Urinary bladder (tissue), 4 donors: ENCODE measurements around the gene LAMTOR3. TPM values are rescaled to one million over a fixed set of nuclear protein-coding genes. Genes with fewer than 3 reads are reported as not detected.

Source experiments
- DNase-seq: peaks from one replicate; pipeline ENCODE4 v3.0.0-alpha.2; 2015; ENCODE audit errors: extremely low spot score
- H3K27ac ChIP-seq: one replicate; pipeline ENCODE4 v1.5.1; 2013; ENCODE audit warnings: low read depth, mild to moderate bottlenecking, moderate library complexity
- H3K36me3 ChIP-seq: one replicate; pipeline ENCODE4 v1.6.1; 2013; ENCODE audit warnings: mild to moderate bottlenecking, moderate library complexity; ENCODE audit not compliant: insufficient read depth
- H3K4me1 ChIP-seq: one replicate; pipeline ENCODE4 v1.6.1; 2013; ENCODE audit warnings: mild to moderate bottlenecking, moderate library complexity; ENCODE audit not compliant: insufficient read depth
- H3K4me3 ChIP-seq: one replicate; pipeline ENCODE4 v1.5.1; 2013; ENCODE audit warnings: low read depth, low read length
- WGBS: extraction: QIAGEN DNeasy Blood & Tissue Kit; methylation state at CpG from one replicate; pipeline ENCODE4 v1.1.7; 2013; 5-methylcytosine and 5-hydroxymethylcytosine counted together
- polyA plus RNA-seq: library from polyadenylated mRNA; stranded (reverse); fragments of 200-250 nt; gene quantifications from one replicate; pipeline ENCODE4 v1.2.3, GENCODE V29; 2013
- total RNA-seq: library from RNA; depleted of rRNA; stranded (reverse); fragments of >200 nt; gene quantifications from one replicate; pipeline ENCODE4 v1.2.3, GENCODE V29; 2014
- donor health status: healthy with polysubstance abuse.
- donor health status: healthy.

Gene LAMTOR3
- total RNA-seq = 68.4 TPM
- polyA plus RNA-seq = 45.0 TPM

GRCh38 chr4:99894161-99894997 is at the start of gene LAMTOR3:
LAMTOR3 (minus strand) TSS chr4:99894427; CDS start chr4:99893963, 464 bp downstream.
- WGBS = 3% methylated on average over 40 of the region's 40 CpGs
- peak within 1 kb of the TSS; percentile 94 for H3K27ac ChIP-seq
- no peaks in the 10 kb centered on the region for H3K36me3 ChIP-seq
- peak within 1 kb of the TSS; percentile 96 for H3K4me3 ChIP-seq
- DNase-seq = peak; percentile 82
- H3K4me1 ChIP-seq = no peaks in the 10 kb centered on the region

GRCh38 chr4:99938243-99938753 is 44.1 kb upstream of the LAMTOR3 start:
- H3K27ac ChIP-seq = no peak overlapping the region
- no peaks in the 10 kb centered on the region for H3K36me3 ChIP-seq
- H3K4me3 ChIP-seq = no peak overlapping the region
- DNase-seq = no peak
- 90% methylated on average over 3 of the region's 3 CpGs for WGBS
- no peaks in the 10 kb centered on the region for H3K4me1 ChIP-seq

- Histone ChIP-seq H3K27ac (no peak overlapping the region), H3K4me1 (no peaks in the 10 kb centered on the region), H3K36me3 (no peaks in the 10 kb centered on the region), H3K4me3 (no peak overlapping the region)
- DNase-seq = no peak
Observed at GRCh38 chr4:99934891-99935290, 40.7 kb upstream of the LAMTOR3 start.

- H3K4me1 ChIP-seq = no peaks in the 10 kb centered on the region
- no peak for DNase-seq
- no peak overlapping the region for H3K27ac ChIP-seq
- peaks cover 4% of the 10 kb centered on the region for H3K36me3 ChIP-seq
- H3K4me3 ChIP-seq = no peak overlapping the region
- WGBS = 93% methylated on average over 2 of the region's 2 CpGs
Observed at GRCh38 chr4:99927566-99927965, 33.3 kb upstream of the LAMTOR3 start.

- no peak for DNase-seq
- Histone ChIP-seq H3K27ac (no peak overlapping the region), H3K4me1 (no peaks in the 10 kb centered on the region), H3K36me3 (peaks cover 6% of the 10 kb centered on the region), H3K4me3 (no peak overlapping the region)
- WGBS = 93% methylated on average over 3 of the region's 3 CpGs
Observed at GRCh38 chr4:99921174-99921573, 26.9 kb upstream of the LAMTOR3 start.

GRCh38 chr4:99918656-99919055 is 24.4 kb upstream of the LAMTOR3 start:
- no peak for DNase-seq
- no peak overlapping the region for H3K4me3 ChIP-seq
- no peak overlapping the region for H3K27ac ChIP-seq
- peaks cover 4% of the 10 kb centered on the region for H3K36me3 ChIP-seq
- H3K4me1 ChIP-seq = no peaks in the 10 kb centered on the region
- WGBS = 95% methylated on average over 2 of the region's 2 CpGs

GRCh38 chr4:99917575-99917974 is 23.3 kb upstream of the LAMTOR3 start:
- H3K4me1 ChIP-seq = no peaks in the 10 kb centered on the region
- H3K4me3 ChIP-seq = no peak overlapping the region
- 98% methylated on average over 3 of the region's 3 CpGs for WGBS
- no peak for DNase-seq
- H3K27ac ChIP-seq = no peak overlapping the region
- peaks cover 1% of the 10 kb centered on the region for H3K36me3 ChIP-seq

GRCh38 chr4:99915449-99915848 is 21.2 kb upstream of the LAMTOR3 start:
- H3K27ac ChIP-seq = no peak overlapping the region
- 92% methylated on average over 2 of the region's 2 CpGs for WGBS
- no peak for DNase-seq
- no peak overlapping the region for H3K4me3 ChIP-seq
- peaks cover 1% of the 10 kb centered on the region for H3K36me3 ChIP-seq
- no peaks in the 10 kb centered on the region for H3K4me1 ChIP-seq

GRCh38 chr4:99894998-99895397 is 771 bp upstream of the LAMTOR3 start:
- no peaks in the 10 kb centered on the region for H3K4me1 ChIP-seq
- H3K4me3 ChIP-seq = peak overlapping the region; percentile 96
- H3K36me3 ChIP-seq = no peaks in the 10 kb centered on the region
- no peak for DNase-seq
- H3K27ac ChIP-seq = peak overlapping the region; percentile 23
- 93% methylated on average over 16 of the region's 16 CpGs for WGBS

- 2% methylated on average over 12 of the region's 12 CpGs for WGBS
- H3K27ac ChIP-seq = peak overlapping the region; percentile 94
- peak overlapping the region; percentile 96 for H3K4me3 ChIP-seq
- H3K36me3 ChIP-seq = no peaks in the 10 kb centered on the region
- no peaks in the 10 kb centered on the region for H3K4me1 ChIP-seq
- DNase-seq = no peak
Observed at GRCh38 chr4:99893839-99894160, 427 bp downstream of the LAMTOR3 start.

- H3K4me3 ChIP-seq = peak overlapping the region; percentile 96
- 95% methylated on average over 8 of the region's 8 CpGs for WGBS
- no peak for DNase-seq
- no peaks in the 10 kb centered on the region for H3K36me3 ChIP-seq
- H3K4me1 ChIP-seq = no peaks in the 10 kb centered on the region
- no peak overlapping the region for H3K27ac ChIP-seq
Observed at GRCh38 chr4:99893029-99893428, 1.2 kb downstream of the LAMTOR3 start.

GRCh38 chr4:99891351-99891750 is 2.9 kb downstream of the LAMTOR3 start:
- WGBS = 70% methylated on average over 2 of the region's 2 CpGs
- no peaks in the 10 kb centered on the region for H3K4me1 ChIP-seq
- H3K4me3 ChIP-seq = no peak overlapping the region
- DNase-seq = no peak
- no peaks in the 10 kb centered on the region for H3K36me3 ChIP-seq
- no peak overlapping the region for H3K27ac ChIP-seq

GRCh38 chr4:99887837-99888236 is 6.4 kb downstream of the LAMTOR3 start:
- H3K27ac ChIP-seq = no peak overlapping the region
- no peaks in the 10 kb centered on the region for H3K36me3 ChIP-seq
- no peak overlapping the region for H3K4me3 ChIP-seq
- no peak for DNase-seq
- 35% methylated on average over 5 of the region's 5 CpGs for WGBS
- no peaks in the 10 kb centered on the region for H3K4me1 ChIP-seq

GRCh38 chr4:99886146-99886545 is 8.1 kb downstream of the LAMTOR3 start:
- no peak overlapping the region for H3K27ac ChIP-seq
- no peaks in the 10 kb centered on the region for H3K36me3 ChIP-seq
- H3K4me3 ChIP-seq = no peak overlapping the region
- no peak for DNase-seq
- WGBS = 30% methylated on average over 4 of the region's 4 CpGs
- H3K4me1 ChIP-seq = no peaks in the 10 kb centered on the region
